ENCODE data around the gene TPPP3. TPM values are rescaled to one million over a fixed set of nuclear protein-coding genes. Genes with fewer than 3 reads are reported as not detected.

The TPPP3 gene
- total RNA-seq, 1 donor from 2014 or later = 1.5 TPM

GRCh38 chr16:67392301-67393059 is 818 bp downstream of the TPPP3 start:
- Mint-ChIP-seq H3K36me3 (ENCODE audit: unreplicated experiment) (no peaks in the 10 kb centered on the region), H3K27me3 (ENCODE audit: unreplicated experiment) (peaks cover 5% of the 10 kb centered on the region), H3K9me3 (ENCODE audit: unreplicated experiment) (no peaks in the 10 kb centered on the region), H3K27ac (ENCODE audit: unreplicated experiment) (no peak overlapping the region), H3K4me3 (ENCODE audit: unreplicated experiment) (no peak overlapping the region), H3K4me1 (ENCODE audit: unreplicated experiment) (peaks cover 30% of the 10 kb centered on the region)
- DNase-seq (ENCODE audit: extremely low spot score, unreplicated experiment) = no peak
- TF ChIP-seq CTCF (IDR thresholded peaks at IDR 0.05) = no peak

GRCh38 chr16:67391424-67392300 is 1.6 kb downstream of the TPPP3 start:
- no peak overlapping the region for H3K27ac Mint-ChIP-seq (ENCODE audit: unreplicated experiment)
- peaks cover 5% of the 10 kb centered on the region for H3K27me3 Mint-ChIP-seq (ENCODE audit: unreplicated experiment)
- no peak overlapping the region for H3K4me3 Mint-ChIP-seq (ENCODE audit: unreplicated experiment)
- no peak for TF ChIP-seq CTCF (IDR thresholded peaks at IDR 0.05)
- H3K36me3 Mint-ChIP-seq (ENCODE audit: unreplicated experiment) = no peaks in the 10 kb centered on the region
- no peak for DNase-seq (ENCODE audit: extremely low spot score, unreplicated experiment)
- H3K9me3 Mint-ChIP-seq (ENCODE audit: unreplicated experiment) = no peaks in the 10 kb centered on the region
- peaks cover 26% of the 10 kb centered on the region for H3K4me1 Mint-ChIP-seq (ENCODE audit: unreplicated experiment)

- peaks cover 11% of the 10 kb centered on the region for H3K27me3 Mint-ChIP-seq (ENCODE audit: unreplicated experiment)
- H3K4me3 Mint-ChIP-seq (ENCODE audit: unreplicated experiment) = no peak overlapping the region
- TF ChIP-seq CTCF (IDR thresholded peaks at IDR 0.05) = no peak
- no peaks in the 10 kb centered on the region for H3K9me3 Mint-ChIP-seq (ENCODE audit: unreplicated experiment)
- H3K36me3 Mint-ChIP-seq (ENCODE audit: unreplicated experiment) = no peaks in the 10 kb centered on the region
- H3K27ac Mint-ChIP-seq (ENCODE audit: unreplicated experiment) = peak overlapping the region; percentile 52
- H3K4me1 Mint-ChIP-seq (ENCODE audit: unreplicated experiment) = peaks cover 22% of the 10 kb centered on the region
- DNase-seq (ENCODE audit: extremely low spot score, unreplicated experiment) = no peak
Measured at GRCh38 chr16:67390816-67391423, 2.4 kb downstream of the TPPP3 start.

- DNase-seq (ENCODE audit: extremely low spot score, unreplicated experiment) = no peak
- Mint-ChIP-seq H3K36me3 (ENCODE audit: unreplicated experiment) (no peaks in the 10 kb centered on the region), H3K9me3 (ENCODE audit: unreplicated experiment) (no peaks in the 10 kb centered on the region), H3K27ac (ENCODE audit: unreplicated experiment) (no peak overlapping the region), H3K4me1 (ENCODE audit: unreplicated experiment) (peaks cover 17% of the 10 kb centered on the region), H3K4me3 (ENCODE audit: unreplicated experiment) (no peak overlapping the region), H3K27me3 (ENCODE audit: unreplicated experiment) (peaks cover 19% of the 10 kb centered on the region)
- no peak for TF ChIP-seq CTCF (IDR thresholded peaks at IDR 0.05)
Measured at GRCh38 chr16:67389911-67390815, 3.1 kb downstream of the TPPP3 start.

Measured in osteocyte (in vitro differentiated cells).